Activated CD4-positive, alpha-beta T cell treated with anti-CD3 and anti-CD28 coated beads, Interleukin-2, amount 50 U/mL, for 48 hours (primary cell): ENCODE measurements around the gene MED22.
"Not testable (repeated sequence)": the region's sequence is repeated elsewhere in the genome, so short reads cannot be mapped to it uniquely, and the experiment has no call there.

ENCODE experiments used
- DNase-seq, 2 experiments: peaks; one replicate each; pipeline ENCODE4 v3.0.0-alpha.2; 2020

The MED22 gene

GRCh38 chr9:133304158-133304470, 43.8 kb downstream of the MED22 start:
- DNase-seq: no peak

- DNase-seq: no peak
Observed at GRCh38 chr9:133303266-133304157, 44.4 kb downstream of the MED22 start.

DNA sequence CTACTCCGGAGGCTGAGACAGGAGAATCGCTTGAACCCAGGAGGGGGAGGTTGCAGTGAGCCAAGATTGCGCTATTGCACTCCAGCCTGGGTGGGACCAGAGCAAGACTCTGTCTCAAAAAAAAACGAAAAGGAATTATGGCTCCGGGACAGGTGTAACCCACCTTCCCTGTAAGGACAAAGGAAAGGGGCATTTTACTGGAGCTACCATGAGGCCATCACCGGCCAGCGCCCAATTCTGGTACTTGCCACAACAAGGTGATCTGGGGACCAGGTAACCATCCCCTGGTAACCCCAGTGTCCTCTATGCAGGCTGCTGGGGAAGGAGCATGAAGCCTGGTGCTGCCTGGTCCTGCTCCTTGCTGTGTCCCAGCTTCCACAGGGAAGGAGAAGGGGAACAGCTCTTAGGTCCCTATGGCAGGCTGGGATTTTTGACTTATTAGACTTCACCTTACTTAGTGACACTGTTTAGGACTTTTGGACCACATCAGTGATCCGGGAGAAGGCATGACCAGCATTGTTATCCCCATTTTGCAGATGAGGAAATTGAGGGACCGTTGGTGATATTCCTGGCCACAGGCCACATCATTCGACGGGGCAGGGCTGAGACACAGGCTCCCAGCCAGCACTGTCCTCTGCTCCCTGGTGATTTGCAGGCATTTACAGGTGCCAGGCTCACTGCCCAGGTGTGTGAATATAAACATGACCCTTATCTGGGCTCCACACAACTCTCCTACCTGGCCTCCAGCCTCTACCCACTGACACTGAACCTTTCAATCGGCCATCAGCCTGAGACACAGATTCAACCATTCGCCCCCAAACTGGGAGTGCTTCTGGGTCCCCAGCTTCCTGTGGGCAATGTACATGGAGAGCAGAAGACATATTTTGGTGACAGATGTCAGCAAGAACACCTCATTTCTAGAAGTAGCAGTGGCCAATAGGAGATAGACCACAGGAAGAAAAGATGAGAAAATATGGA, 46.4 kb downstream of the MED22 start:
- DNase-seq: no peak

- not testable (repeated sequence) for DNase-seq
Observed at GRCh38 chr9:133299996-133300395, 47.9 kb downstream of the MED22 start.

DNA sequence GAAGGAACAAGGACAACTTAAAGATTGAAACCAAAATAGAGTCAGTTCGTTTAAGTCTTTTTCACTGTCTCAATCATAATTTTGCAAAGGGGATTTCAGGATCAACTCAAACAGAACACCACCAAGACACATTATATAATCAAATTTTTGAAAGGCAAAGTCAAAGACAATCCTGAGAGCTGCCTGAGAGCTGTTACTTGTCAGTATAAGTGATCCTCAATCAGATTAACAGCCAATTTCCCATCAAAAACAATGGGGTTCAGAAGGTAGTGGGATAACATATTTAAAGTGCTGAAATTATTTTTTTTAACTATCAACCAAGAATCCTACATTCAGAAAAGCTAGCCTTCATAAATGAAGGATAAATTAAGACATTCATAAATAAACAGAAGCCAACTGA, 53.7 kb downstream of the MED22 start:
- DNase-seq: no peak

GRCh38 chr9:133290751-133291302, 57.1 kb downstream of the MED22 start:
- DNase-seq: no peak
